IMR-90 (cell line): Measurements from ENCODE around the gene TRIO.

ENCODE experiments used
- BHLHE40 ChIP-seq: fragments of 150-350 bp; IDR thresholded peaks from 2 replicates; pipeline ENCODE4 v1.6.1; 2016; ENCODE audit warnings: mild to moderate bottlenecking, low read depth, low read length
- CEBPB ChIP-seq: IDR thresholded peaks from 2 replicates; pipeline ENCODE4 v1.6.1; 2012; ENCODE audit warnings: low read depth, low read length, improper control_type of control experiment
- MAFK ChIP-seq: IDR thresholded peaks from 2 replicates; pipeline ENCODE4 v1.6.1; 2012; ENCODE audit warnings: low read depth, low read length, improper control_type of control experiment
- MXI1 ChIP-seq: IDR thresholded peaks from 2 replicates; pipeline ENCODE4 v1.6.1; 2012; ENCODE audit warnings: low read depth, mild to moderate bottlenecking, low read length, moderate library complexity, borderline replicate concordance
- POLR2A ChIP-seq: IDR thresholded peaks from 2 replicates; pipeline ENCODE4 v1.6.1; 2012; ENCODE audit warnings: mild to moderate bottlenecking, low read depth, low read length
- SMC3 ChIP-seq: fragments of 150-350 bp; IDR thresholded peaks from 2 replicates; pipeline ENCODE4 v1.6.1; 2016; ENCODE audit warnings: low read depth, mild to moderate bottlenecking, antibody characterized with exemption, low read length, moderate library complexity
- TF ChIP-seq, protein P1 (sequence below): conservative IDR thresholded peaks from 2 replicates; pipeline ENCODE4 v1.5.1; 2012; ENCODE audit warnings: mild to moderate bottlenecking, low read depth, low read length, improper control_type of control experiment

DNA sequence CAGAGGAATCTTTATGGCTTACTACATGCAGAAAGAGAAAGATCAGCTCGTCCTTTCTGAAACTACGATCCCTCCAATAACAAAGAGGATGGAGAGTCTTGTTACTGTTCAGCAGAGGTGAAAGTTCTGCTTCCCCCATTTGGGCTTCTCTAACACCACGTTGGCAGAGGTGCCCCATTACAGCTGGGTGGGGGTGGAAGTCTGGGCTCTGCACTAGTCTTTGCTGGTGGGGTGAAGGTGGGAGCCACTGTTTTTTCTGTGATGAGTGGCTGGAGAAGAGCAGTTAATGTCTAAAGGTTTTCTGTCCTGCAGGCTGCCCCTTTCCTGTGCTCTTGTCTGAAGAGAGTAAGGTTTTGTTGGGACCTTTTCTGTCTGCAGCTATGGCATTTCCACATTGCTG, 373.8 kb downstream of the TRIO start:
- TF ChIP-seq MXI1 (no peak), POLR2A (no peak), MAFK (no peak), SMC3 (no peak), CEBPB (no peak), BHLHE40 (no peak)
- TF ChIP-seq, protein P1, sequence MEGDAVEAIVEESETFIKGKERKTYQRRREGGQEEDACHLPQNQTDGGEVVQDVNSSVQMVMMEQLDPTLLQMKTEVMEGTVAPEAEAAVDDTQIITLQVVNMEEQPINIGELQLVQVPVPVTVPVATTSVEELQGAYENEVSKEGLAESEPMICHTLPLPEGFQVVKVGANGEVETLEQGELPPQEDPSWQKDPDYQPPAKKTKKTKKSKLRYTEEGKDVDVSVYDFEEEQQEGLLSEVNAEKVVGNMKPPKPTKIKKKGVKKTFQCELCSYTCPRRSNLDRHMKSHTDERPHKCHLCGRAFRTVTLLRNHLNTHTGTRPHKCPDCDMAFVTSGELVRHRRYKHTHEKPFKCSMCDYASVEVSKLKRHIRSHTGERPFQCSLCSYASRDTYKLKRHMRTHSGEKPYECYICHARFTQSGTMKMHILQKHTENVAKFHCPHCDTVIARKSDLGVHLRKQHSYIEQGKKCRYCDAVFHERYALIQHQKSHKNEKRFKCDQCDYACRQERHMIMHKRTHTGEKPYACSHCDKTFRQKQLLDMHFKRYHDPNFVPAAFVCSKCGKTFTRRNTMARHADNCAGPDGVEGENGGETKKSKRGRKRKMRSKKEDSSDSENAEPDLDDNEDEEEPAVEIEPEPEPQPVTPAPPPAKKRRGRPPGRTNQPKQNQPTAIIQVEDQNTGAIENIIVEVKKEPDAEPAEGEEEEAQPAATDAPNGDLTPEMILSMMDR = no peak
